Measurements from ENCODE around the gene ERG28. TPM values are rescaled to one million over a fixed set of nuclear protein-coding genes. Genes with fewer than 3 reads are reported as not detected.
"Not testable (repeated sequence)": the region's sequence is repeated elsewhere in the genome, so short reads cannot be mapped to it uniquely, and the experiment has no call there.

Gene ERG28
- total RNA-seq, 2 donors from 2014 or later = 24.4 to 32.3 TPM

DNA sequence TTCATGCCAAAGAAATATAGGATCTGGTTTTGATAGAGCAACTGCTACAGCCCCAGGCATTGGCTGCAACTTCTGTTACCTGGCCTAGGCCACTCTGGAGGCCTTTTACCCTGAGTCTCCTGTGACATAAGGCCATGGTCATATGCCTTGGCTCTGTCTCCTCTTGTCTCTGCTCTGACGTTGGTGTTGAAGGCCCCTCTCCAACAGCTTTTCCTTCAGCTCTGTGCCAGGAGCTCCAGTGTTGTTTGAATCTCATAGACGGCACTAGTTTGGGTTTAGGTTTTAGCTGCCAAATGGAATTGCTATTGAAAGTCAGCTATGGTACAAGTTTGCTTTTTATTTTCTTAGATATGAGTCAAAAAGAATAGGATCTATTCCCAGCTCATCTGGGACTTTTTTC is 41.4 kb upstream of the ERG28 start:
- no peak for TF ChIP-seq CTCF (IDR thresholded peaks at IDR 0.05)
- H3K27ac ChIP-seq = no peak overlapping the region
- no peak overlapping the region for H3K9ac ChIP-seq (ENCODE audit: low read depth in 2 of 2, low read length in 2 of 2)
- H3K27me3 ChIP-seq = no peaks in the 10 kb centered on the region
- no peak overlapping the region for H3K4me3 ChIP-seq
- intact Hi-C loops (cut with DNase I) = loop anchor here (10.0 kb wide), 1 partner anchor 203 kb away; no protein-coding TSS in a partner anchor
- DNase-seq = no peak
- no peaks in the 10 kb centered on the region for H3K36me3 ChIP-seq
- H3K9me3 ChIP-seq = no peaks in the 10 kb centered on the region
- H3K4me1 ChIP-seq = no peaks in the 10 kb centered on the region

DNA sequence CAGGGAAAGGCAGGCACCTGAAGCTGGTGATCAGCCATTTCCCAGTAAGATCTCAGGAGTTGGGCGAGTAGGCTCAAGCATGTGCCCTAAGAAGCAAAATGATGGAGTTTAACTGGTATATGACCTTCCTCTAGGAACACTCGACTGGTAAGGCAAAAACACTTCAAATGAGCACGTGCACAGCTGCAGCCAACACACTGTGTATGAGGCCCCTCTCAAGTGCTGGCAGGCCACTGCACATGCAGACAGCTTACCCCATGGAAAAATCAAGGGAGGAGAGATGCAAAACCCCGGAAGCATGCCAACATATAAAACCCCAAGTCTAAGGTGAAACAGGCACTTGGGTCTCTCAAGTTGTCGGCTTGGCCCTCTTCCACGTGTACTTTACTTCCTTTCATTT is 39.6 kb upstream of the ERG28 start:
- no peak for TF ChIP-seq CTCF (IDR thresholded peaks at IDR 0.05)
- intact Hi-C loops (cut with DNase I) = loop anchor here (10.0 kb wide), 1 partner anchor 205 kb away; no protein-coding TSS in a partner anchor
- Histone ChIP-seq H3K36me3 (no peaks in the 10 kb centered on the region), H3K27me3 (no peaks in the 10 kb centered on the region), H3K4me1 (no peaks in the 10 kb centered on the region), H3K9ac (ENCODE audit: low read depth in 2 of 2, low read length in 2 of 2) (no peak overlapping the region), H3K4me3 (no peak overlapping the region), H3K27ac (no peak overlapping the region), H3K9me3 (no peaks in the 10 kb centered on the region)
- no peak for DNase-seq

- H3K9me3 ChIP-seq = no peaks in the 10 kb centered on the region
- no peak overlapping the region for H3K4me3 ChIP-seq
- intact Hi-C loops (cut with DNase I) = no loop called here
- H3K36me3 ChIP-seq = no peaks in the 10 kb centered on the region
- no peaks in the 10 kb centered on the region for H3K27me3 ChIP-seq
- H3K4me1 ChIP-seq = no peaks in the 10 kb centered on the region
- no peak for DNase-seq
- H3K9ac ChIP-seq (ENCODE audit: low read depth in 2 of 2, low read length in 2 of 2) = no peak overlapping the region
- no peak for TF ChIP-seq CTCF (IDR thresholded peaks at IDR 0.05)
- H3K27ac ChIP-seq = no peak overlapping the region
Measured at GRCh38 chr14:75699331-75699730, 38.7 kb upstream of the ERG28 start.

DNA sequence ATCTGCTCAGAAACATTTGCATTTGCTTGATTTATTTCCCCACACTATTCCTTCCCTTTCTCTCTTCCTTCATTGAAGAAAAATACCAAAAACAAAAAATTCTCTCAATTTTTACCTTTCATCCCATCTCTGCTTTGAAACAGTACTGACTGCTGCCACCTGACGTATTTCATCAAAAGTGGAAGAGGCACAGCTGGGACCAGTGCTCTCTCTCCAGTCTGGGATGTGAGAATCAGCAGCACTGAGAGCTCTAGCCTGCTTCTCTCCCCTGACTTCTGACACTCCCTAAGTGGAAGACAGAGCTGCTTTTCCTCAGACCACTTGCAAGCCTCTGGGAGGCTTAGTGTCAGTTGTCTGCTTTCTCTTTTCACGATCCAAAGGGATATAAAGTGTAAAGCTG is 37.2 kb upstream of the ERG28 start:
- intact Hi-C loops (cut with DNase I) = no loop called here
- no peaks in the 10 kb centered on the region for H3K36me3 ChIP-seq
- DNase-seq = no peak

GRCh38 chr14:75697386-75697785 is 36.7 kb upstream of the ERG28 start:
- Histone ChIP-seq H3K36me3 (no peaks in the 10 kb centered on the region), H3K9ac (ENCODE audit: low read depth in 2 of 2, low read length in 2 of 2) (no peak overlapping the region), H3K4me1 (no peaks in the 10 kb centered on the region), H3K9me3 (no peaks in the 10 kb centered on the region), H3K27me3 (no peaks in the 10 kb centered on the region), H3K27ac (no peak overlapping the region), H3K4me3 (no peak overlapping the region)
- DNase-seq = no peak
- intact Hi-C loops (cut with DNase I) = no loop called here
- TF ChIP-seq CTCF (IDR thresholded peaks at IDR 0.05) = no peak

More for the DNA sequence above, 37.2 kb upstream of the ERG28 start:
- no peak overlapping the region for H3K9ac ChIP-seq (ENCODE audit: low read depth in 2 of 2, low read length in 2 of 2)
- no peak for TF ChIP-seq CTCF (IDR thresholded peaks at IDR 0.05)
- no peaks in the 10 kb centered on the region for H3K27me3 ChIP-seq
- H3K4me1 ChIP-seq = no peaks in the 10 kb centered on the region
- H3K4me3 ChIP-seq = no peak overlapping the region
- H3K27ac ChIP-seq = no peak overlapping the region
- H3K9me3 ChIP-seq = no peaks in the 10 kb centered on the region

GRCh38 chr14:75695025-75695424 is 34.3 kb upstream of the ERG28 start:
- H3K27me3 ChIP-seq; H3K4me1 ChIP-seq; H3K4me3 ChIP-seq; intact Hi-C loops (cut with DNase I); H3K27ac ChIP-seq; DNase-seq; H3K9me3 ChIP-seq; H3K36me3 ChIP-seq; H3K9ac ChIP-seq (ENCODE audit: low read depth in 2 of 2, low read length in 2 of 2): not testable (repeated sequence)

Data from colonic mucosa (tissue), 4 donors.